IPS-NIHi11 (cell line): ENCODE measurements around the gene TRIP10.
"Not testable (repeated sequence)": the region's sequence is repeated elsewhere in the genome, so short reads cannot be mapped to it uniquely, and the experiment has no call there.

Experiments used
- DNase-seq: peaks from one replicate; pipeline ENCODE4 v3.0.0; 2012; ENCODE audit warnings: mixed read lengths, low spot score

The TRIP10 gene

GRCh38 chr19:6797646-6798045 lies 58.2 kb downstream of the TRIP10 start:
- no peak for DNase-seq

GRCh38 chr19:6800160-6800790 lies 60.8 kb downstream of the TRIP10 start:
- DNase-seq, result not testable (repeated sequence)

DNA sequence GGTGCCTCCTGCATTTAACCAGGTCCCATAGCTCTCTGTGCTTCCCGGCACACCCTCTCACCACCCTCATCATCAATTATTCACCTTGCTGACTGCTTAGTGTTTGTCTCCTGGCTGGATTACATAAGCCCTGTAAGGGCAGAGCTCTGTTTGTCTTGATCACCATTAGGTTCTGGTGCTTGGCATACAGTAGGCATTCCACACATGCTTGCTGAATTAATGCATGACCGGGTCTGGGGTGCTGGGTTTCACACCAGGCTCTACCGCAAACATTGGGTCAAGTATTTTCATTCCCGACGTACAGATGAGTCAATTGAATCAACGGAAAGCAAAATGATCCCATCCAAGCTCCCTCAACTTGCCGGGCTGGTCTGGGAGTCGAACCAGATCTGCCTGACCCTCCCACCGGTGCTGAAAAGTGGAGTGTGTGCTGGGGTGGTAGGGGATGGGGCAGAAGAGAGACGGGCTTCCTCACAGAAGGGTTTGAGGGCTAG lies 61.6 kb downstream of the TRIP10 start:
- DNase-seq, result no peak
